ENCODE measurements around the gene CCDC188. TPM values are rescaled to one million over a fixed set of nuclear protein-coding genes. Genes with fewer than 3 reads are reported as not detected.

Gene CCDC188
- total and polyA plus RNA-seq, 9 of the 15 experiments (the other 6 are each of a cell fraction or from before 2014, with no cell fraction given): not detected

- TF ChIP-seq REST (IDR thresholded peaks at IDR 0.05; ENCODE audit: borderline replicate concordance): no peak
- 0 out of 2 replicates have a peak, but pooled peaks have one; percentile 26 for TF ChIP-seq REST (CRISPR knock-in tag; IDR thresholded peaks at IDR 0.05; ENCODE audit: low read depth)
- TF ChIP-seq, protein P1, sequence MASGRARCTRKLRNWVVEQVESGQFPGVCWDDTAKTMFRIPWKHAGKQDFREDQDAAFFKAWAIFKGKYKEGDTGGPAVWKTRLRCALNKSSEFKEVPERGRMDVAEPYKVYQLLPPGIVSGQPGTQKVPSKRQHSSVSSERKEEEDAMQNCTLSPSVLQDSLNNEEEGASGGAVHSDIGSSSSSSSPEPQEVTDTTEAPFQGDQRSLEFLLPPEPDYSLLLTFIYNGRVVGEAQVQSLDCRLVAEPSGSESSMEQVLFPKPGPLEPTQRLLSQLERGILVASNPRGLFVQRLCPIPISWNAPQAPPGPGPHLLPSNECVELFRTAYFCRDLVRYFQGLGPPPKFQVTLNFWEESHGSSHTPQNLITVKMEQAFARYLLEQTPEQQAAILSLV (tag; IDR thresholded peaks at IDR 0.05): no peak
- no peak for TF ChIP-seq NR1H2 (CRISPR knock-in tag; IDR thresholded peaks at IDR 0.05)
- TF ChIP-seq NKRF (IDR thresholded peaks at IDR 0.05; ENCODE audit: borderline replicate concordance): no peak
- no peak for TF ChIP-seq TCF7L2 (IDR thresholded peaks at IDR 0.05; ENCODE audit: low read depth, low read length)
- no peak for TF ChIP-seq YY1 (IDR thresholded peaks at IDR 0.05; ENCODE audit: borderline replicate concordance in 1 of 3, control insufficient read depth in 1 of 3, extremely low read depth in 1 of 3, insufficient read depth in 3 of 3, insufficient read length in 1 of 3, insufficient replicate concordance in 2 of 3, low read depth in 1 of 3, low read length in 2 of 3)
- TF ChIP-seq RHOXF2B (CRISPR knock-in tag; conservative IDR thresholded peaks at IDR 0.05): 0 out of 2 replicates have a peak, but pooled peaks have one; percentile 39
- no peak for TF ChIP-seq HMG20B (CRISPR knock-in tag; IDR thresholded peaks at IDR 0.05)
- TF ChIP-seq LCOR (CRISPR knock-in tag; IDR thresholded peaks at IDR 0.05): no peak
- no peak for TF ChIP-seq ZNF584 (CRISPR knock-in tag; IDR thresholded peaks at IDR 0.05; ENCODE audit: low read depth)
- TF ChIP-seq PKNOX1 (IDR thresholded peaks at IDR 0.05): no peak
Measured at GRCh38 chr22:20112623-20113511, 38.0 kb downstream of the CCDC188 start (continued).
